Epithelial cell of esophagus (primary cell): ENCODE data around the gene TMEM183A.
"Not testable (repeated sequence)": the region's sequence is repeated elsewhere in the genome, so short reads cannot be mapped to it uniquely, and the experiment has no call there.

Source experiments
- DNase-seq: peaks from one replicate; pipeline ENCODE4 v3.0.0; 2010; ENCODE audit warnings: low read depth
- H3K4me3 ChIP-seq: 2 replicates; pipeline ENCODE4 v1.5.1; 2011; ENCODE audit warnings: mild to moderate bottlenecking, low read length, control low read depth
- TF ChIP-seq, protein P1 (sequence below): IDR thresholded peaks from 2 replicates; pipeline ENCODE4 v1.5.1; 2011; ENCODE audit warnings: low read depth, mild to moderate bottlenecking, low read length, control low read depth, inconsistent platforms; ENCODE audit not compliant: insufficient read depth; ENCODE audit errors: missing control alignments

TMEM183A gene

DNA sequence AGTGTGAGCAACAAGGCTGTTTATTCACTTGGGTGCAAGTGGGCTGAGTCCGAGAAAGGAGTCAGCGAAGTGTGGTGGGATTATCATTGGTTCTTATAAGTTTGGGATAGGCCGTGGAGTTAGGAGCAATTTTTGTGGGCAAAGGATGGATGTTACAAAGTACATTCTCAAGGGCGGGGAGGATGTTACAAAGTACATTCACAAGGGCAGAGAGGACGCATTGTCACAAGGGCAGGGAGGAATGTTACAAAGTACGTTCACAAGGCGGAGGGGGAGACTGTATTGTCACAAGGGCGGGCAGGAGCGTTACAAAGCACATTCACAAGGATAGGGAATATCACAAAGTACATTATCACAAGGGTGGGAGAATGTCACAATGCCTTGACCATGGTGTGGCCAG is 5.2 kb upstream of the TMEM183A start:
- no peak for DNase-seq
- no peak overlapping the region for H3K4me3 ChIP-seq
- TF ChIP-seq, protein P1, sequence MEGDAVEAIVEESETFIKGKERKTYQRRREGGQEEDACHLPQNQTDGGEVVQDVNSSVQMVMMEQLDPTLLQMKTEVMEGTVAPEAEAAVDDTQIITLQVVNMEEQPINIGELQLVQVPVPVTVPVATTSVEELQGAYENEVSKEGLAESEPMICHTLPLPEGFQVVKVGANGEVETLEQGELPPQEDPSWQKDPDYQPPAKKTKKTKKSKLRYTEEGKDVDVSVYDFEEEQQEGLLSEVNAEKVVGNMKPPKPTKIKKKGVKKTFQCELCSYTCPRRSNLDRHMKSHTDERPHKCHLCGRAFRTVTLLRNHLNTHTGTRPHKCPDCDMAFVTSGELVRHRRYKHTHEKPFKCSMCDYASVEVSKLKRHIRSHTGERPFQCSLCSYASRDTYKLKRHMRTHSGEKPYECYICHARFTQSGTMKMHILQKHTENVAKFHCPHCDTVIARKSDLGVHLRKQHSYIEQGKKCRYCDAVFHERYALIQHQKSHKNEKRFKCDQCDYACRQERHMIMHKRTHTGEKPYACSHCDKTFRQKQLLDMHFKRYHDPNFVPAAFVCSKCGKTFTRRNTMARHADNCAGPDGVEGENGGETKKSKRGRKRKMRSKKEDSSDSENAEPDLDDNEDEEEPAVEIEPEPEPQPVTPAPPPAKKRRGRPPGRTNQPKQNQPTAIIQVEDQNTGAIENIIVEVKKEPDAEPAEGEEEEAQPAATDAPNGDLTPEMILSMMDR = no peak

DNA sequence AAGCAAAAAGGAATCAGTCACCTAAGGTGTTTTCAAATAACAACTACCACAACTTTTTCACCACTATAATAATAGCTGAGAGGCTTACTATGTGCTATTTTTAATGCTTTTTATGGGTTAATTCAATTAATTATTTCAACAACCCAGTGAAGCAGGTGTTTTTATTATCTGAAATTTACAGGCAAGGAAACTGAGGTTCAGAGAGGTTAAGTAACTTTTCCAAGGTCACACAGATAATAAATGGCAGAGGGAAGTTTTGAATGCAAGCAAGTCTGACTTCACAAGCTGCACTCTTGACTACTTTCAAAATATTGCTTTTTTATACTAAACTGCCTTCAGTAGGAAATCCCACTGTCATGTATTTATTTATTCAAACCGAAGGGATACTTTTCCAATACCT is 4.2 kb upstream of the TMEM183A start:
- TF ChIP-seq, protein P1 = no peak
- DNase-seq = no peak
- no peak overlapping the region for H3K4me3 ChIP-seq

DNA sequence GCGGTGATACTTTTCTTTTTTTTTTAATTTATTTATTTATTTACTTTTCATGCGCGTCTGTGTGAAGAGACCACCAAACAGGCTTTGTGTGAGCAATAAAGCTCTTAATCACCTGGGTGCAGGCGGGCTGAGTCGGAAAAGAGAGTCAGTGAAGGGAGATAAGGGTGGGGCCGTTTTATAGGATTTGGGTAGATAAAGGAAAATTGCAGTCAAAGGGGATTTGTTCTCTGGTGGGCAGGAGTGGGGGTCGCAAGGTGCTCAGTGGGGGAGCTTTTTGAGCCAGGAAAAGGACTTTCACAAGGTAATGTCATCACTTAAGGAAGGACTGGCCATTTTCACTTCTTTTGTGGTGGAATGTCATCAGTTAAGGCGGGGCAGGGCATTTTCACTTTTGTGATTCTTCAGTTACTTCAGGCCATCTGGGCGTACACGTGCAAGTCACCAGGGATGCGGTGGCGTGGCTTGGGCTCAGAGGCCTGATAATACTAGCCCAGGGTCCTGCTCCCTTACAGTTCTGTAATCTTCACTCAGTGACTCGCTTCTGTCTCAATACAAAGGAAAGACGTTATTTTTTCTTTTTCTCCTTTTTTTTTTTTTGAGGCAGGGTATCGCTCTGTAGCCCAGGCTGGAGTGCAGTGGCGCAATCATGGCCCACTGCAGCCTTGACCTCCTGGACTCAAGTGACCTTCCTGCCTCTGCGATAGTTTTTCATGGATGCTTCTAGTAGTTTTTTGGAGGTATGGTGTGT is 1.6 kb upstream of the TMEM183A start:
- DNase-seq, H3K4me3 ChIP-seq: not testable (repeated sequence)

DNA sequence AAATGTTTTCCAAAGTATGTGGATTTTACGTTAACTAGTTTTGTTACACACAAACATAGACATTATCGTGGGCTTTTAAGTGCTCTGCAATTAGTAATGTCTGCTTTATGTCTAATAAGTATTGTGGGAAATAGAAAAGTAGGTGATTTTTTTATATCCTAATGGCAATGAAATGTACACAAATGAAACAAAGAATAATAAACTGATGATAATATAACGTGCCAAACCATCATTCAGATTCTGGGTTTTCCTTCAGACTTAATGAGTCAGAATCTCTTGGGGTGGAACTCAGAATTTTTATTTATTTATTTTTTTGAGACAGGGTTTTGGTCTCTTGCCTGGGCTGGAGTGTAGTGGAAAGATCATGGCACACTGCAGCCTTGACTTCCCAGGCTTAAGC is 2.0 kb downstream of the TMEM183A start:
- TF ChIP-seq, protein P1 = no peak
- no peak for DNase-seq

DNA sequence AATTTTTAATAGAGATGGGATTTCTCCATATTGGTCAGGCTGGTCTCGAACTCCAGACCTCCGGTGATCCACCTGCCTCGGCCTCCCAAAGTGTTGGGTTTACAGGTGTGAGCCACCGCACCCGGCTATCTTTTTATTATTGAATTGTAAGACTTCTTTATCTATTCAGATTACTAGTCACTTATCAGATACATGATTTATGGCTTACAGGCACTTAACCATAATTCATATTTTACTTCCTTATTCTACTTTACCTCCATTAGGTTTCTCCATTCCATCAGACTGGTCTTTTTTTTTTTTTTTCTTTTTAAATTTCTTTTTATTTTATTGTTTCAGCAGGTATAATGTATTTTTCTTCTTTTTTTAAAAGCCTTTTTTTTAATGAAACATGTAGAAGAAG is 4.4 kb downstream of the TMEM183A start:
- DNase-seq = no peak
- TF ChIP-seq, protein P1 = no peak
- no peak overlapping the region for H3K4me3 ChIP-seq

More for the DNA sequence above, 2.0 kb downstream of the TMEM183A start:
- no peak overlapping the region for H3K4me3 ChIP-seq

DNA sequence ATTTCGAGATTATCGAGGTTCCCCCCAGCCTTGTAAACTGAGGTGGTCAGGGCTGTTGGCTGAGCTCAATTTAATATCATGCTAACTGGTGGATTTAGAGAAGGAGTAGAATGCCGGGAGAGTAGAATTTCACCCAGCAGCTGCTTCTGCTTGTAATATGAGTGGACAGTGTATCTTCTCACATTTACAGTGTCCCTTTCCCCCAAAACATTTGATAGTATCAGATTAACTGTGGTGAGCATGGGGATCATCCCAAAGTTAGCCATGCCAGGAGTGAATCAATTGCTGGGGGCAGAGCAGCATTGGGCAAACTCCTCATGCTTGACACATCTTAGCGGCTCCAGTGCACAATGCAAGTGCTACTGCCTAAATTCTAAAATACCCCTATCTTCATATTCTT is 9.9 kb downstream of the TMEM183A start:
- DNase-seq = no peak
- TF ChIP-seq, protein P1 = no peak
- no peak overlapping the region for H3K4me3 ChIP-seq

DNA sequence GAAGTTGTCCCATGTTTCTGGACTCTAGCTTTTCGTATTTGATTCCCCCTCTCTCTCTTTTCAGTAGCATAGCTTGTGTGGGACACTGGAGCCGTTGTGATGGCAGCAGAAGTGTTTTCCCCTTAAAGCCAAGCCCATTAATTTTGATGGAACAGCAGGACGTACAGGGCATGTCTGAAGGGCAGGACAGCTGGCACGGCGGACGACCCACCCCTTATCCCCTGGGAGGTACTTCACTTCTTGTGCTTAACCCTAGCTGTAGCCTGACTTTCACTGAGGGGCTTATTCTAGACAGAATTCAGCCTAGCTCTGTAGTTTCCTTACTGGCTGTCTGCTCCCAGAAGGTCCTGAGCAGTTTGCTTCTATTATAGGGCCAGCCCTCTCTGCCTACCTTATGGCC is 10.5 kb downstream of the TMEM183A start:
- TF ChIP-seq, protein P1 = no peak
- H3K4me3 ChIP-seq = no peak overlapping the region
- DNase-seq = no peak

DNA sequence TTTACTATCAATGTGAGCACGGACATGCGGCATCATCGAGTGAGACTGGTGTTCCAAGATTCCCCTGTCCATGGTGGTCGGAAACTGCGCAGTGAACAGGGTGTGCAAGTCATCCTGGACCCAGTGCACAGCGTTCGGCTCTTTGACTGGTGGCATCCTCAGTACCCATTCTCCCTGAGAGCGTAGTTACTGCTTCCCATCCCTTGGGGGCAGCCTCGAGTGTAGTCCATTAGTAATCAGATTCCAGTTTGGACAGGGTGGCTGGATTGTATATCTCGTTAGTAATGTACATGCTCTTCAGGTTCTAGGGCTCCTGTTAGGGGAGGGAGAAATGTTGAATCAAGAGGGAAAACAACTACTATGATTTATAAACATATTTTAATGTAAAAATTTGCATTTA is 15.7 kb downstream of the TMEM183A start:
- not testable (repeated sequence) for H3K4me3 ChIP-seq

More for the DNA sequence above, 15.7 kb downstream of the TMEM183A start:
- DNase-seq = not testable (repeated sequence)
